Ovary (tissue), 3 donors: ENCODE results near the gene DUSP21.

Source experiments
- CTCF ChIP-seq, 3 donors: fragments of 450-650 bp in 2 of 3; fragments of 200-600 bp in 1 of 3; IDR thresholded peaks; one replicate each; pipeline versions ENCODE4 v1.5.1 to v1.8.0; 2016 to 2022; ENCODE audit warnings: antibody characterized with exemption in 3 of 3, mild to moderate bottlenecking in 1 of 3
- EP300 ChIP-seq: sonication (generic); formaldehyde crosslinking; IDR thresholded peaks from one replicate; pipeline ENCODE4 v1.6.1; 2017; ENCODE audit warnings: antibody characterized with exemption
- POLR2A ChIP-seq: fragments of 450-650 bp; IDR thresholded peaks from one replicate; pipeline ENCODE4 v1.6.1; 2017; ENCODE audit warnings: antibody characterized with exemption, mild to moderate bottlenecking, moderate library complexity
- donor health status: DM: no; HTN: no; CAD: no.

GRCh38 chrX:44871931-44872820 is 28.4 kb downstream of the DUSP21 start:
- TF ChIP-seq CTCF (IDR thresholded peaks at IDR 0.05), result no peak
- no peak for TF ChIP-seq EP300
- no peak for TF ChIP-seq POLR2A
